GM13977 (cell line): ENCODE measurements around the gene ZNF300.
A peak's percentile ranks its signal among the peaks of the same experiment; 100 is the strongest.

Experiments
- DNase-seq: peaks from one replicate; pipeline ENCODE4 v3.0.0; 2012; ENCODE audit warnings: low spot score
- CTCF ChIP-seq: IDR thresholded peaks from 2 replicates; pipeline ENCODE4 v1.5.1; 2012; ENCODE audit warnings: mild to moderate bottlenecking, control low read depth; ENCODE audit not compliant: insufficient read depth; ENCODE audit errors: extremely low read depth, missing control alignments
- in situ Hi-C: fragments of 300-500 bp; cut with MboI; formaldehyde crosslinking; loops from one replicate; pipeline ENCODE4 v1.12.0; 2022; ENCODE audit warnings: low sequenced_read_pairs, low pct_unique_long_range_greater_than_20kb, mixed read lengths, inconsistent platforms; ENCODE audit not compliant: unreplicated experiment

The ZNF300 gene

GRCh38 chr5:150904479-150905311 lies at the start of gene ZNF300:
Gene ZNF300, minus strand, starts transcription at chr5:150904980. Its CDS starts 1,825 bp downstream, at chr5:150903155.
- in situ Hi-C loops = no loop called here
- TF ChIP-seq CTCF = no peak

GRCh38 chr5:150948539-150948938 lies 43.8 kb upstream of the ZNF300 start:
- TF ChIP-seq CTCF = no peak
- in situ Hi-C loops = no loop called here
- DNase-seq = no peak

More at GRCh38 chr5:150904479-150905311, at the start of gene ZNF300:
- DNase-seq = peak; percentile 12

GRCh38 chr5:150946351-150946905 lies 41.6 kb upstream of the ZNF300 start:
- no peak for DNase-seq
- no peak for TF ChIP-seq CTCF
- in situ Hi-C loops = no loop called here

GRCh38 chr5:150945947-150946346 lies 41.2 kb upstream of the ZNF300 start:
- in situ Hi-C loops = no loop called here

GRCh38 chr5:150945486-150945885 lies 40.7 kb upstream of the ZNF300 start:
- no peak for TF ChIP-seq CTCF
- DNase-seq = no peak
- in situ Hi-C loops = no loop called here

More at GRCh38 chr5:150945947-150946346, 41.2 kb upstream of the ZNF300 start:
- no peak for DNase-seq
- no peak for TF ChIP-seq CTCF

- in situ Hi-C loops = no loop called here
- no peak for DNase-seq
- TF ChIP-seq CTCF = no peak
Measured at GRCh38 chr5:150931368-150931965, 26.7 kb upstream of the ZNF300 start.
